Bone marrow (tissue), 2 donors: ENCODE data around the gene EME1.
"Not testable (repeated sequence)": the region's sequence is repeated elsewhere in the genome, so short reads cannot be mapped to it uniquely, and the experiment has no call there.

Experiments used
- DNase-seq, 2 donors: peaks; one replicate each; lab custom pipeline; 2025; lab: John Stamatoyannopoulos, UW

Gene EME1, protein sequence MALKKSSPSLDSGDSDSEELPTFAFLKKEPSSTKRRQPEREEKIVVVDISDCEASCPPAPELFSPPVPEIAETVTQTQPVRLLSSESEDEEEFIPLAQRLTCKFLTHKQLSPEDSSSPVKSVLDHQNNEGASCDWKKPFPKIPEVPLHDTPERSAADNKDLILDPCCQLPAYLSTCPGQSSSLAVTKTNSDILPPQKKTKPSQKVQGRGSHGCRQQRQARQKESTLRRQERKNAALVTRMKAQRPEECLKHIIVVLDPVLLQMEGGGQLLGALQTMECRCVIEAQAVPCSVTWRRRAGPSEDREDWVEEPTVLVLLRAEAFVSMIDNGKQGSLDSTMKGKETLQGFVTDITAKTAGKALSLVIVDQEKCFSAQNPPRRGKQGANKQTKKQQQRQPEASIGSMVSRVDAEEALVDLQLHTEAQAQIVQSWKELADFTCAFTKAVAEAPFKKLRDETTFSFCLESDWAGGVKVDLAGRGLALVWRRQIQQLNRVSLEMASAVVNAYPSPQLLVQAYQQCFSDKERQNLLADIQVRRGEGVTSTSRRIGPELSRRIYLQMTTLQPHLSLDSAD

DNA sequence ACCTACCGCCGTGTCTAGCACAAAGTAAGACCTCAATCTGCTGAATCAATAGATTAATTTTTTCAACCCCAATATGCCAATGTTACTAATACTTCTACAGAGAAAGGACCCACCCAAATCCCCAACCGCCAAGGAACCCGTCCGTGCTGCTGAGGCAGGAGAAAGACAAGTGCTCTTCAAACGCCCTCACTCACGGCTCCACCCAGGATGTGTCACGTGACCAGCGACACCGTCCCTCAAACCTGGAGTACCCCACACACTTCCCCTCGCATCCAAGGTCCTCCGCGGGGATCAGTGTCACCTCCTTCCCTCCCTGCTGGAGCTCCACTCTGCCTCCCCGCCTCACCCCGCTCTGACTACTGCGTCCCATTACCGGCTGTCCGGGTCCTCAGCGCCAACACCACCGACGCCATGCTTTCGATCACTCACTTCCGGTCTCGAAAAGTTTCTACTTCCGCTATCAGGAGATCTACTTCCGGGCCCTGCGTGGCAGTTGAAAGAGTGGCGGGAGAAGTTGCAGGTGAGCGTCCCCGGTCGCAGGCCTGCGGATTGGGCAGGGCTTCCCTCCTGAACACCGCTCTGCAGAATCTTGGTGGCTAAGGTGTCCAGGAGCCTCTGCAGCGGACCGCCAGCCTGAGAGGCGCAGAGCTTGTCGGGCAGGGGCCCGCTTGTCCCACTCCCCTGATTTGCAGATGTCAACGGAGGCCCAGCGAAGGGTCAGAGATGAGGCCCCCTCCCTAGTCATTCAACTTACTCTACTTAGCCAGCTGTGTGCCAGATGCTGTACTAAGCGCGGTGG is at the start of gene EME1, which contains the start of gene MRPL27:
EME1 (plus strand) TSS at position 472 of the 799 bp plus-strand sequence. CDS start 1,980 bp downstream, outside the sequence.
MRPL27 (minus strand) TSS at position 427 of the 799 bp plus-strand sequence; CDS start at position 413, 14 bp downstream.
- peak; percentile 92 for DNase-seq

DNA sequence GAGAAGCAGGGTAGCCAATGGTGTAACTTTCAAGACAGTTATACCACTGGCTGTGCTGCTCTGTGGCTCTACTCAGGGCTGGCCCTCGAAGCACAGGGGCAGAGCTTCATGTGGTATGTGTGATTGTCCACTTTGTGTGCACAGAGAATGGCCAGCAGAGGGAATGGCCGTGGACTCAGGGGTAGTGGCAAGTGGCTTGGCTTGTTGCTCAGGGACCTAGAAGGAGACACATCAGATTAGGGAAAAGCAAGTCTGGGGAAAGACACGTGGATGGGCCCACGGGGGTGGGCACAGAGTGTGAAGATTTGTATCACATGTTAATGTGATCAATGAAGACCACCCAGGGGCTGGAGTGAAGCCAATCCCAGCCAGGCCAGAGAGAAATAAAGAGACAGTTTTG is 47.1 kb upstream of the EME1 start:
- DNase-seq = no peak

DNA sequence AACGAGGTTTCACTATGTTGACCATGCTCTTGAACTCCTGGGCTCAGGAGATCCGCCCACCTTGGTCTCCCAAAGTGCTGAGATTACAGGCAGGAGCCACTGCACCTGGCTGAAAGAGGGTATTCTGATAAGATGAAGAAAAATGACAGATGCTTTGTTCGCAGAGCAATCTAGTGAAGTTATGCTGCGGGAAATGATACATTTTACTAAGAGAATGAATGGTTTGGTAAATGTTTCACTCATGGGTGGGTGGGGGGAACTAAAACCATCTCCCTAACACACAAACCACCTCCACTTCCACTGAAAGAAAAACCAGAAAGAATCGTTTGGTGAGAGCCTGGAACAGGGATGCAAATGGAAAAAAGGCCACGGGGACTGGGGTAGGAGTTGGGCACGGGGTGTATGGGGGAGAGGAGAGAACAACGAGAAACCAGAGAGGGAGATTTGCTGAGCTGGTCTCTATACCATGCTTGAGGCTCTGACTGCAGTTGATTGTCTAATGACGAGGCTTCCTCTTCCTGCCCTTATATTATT is 46.1 kb upstream of the EME1 start:
- DNase-seq = no peak

DNA sequence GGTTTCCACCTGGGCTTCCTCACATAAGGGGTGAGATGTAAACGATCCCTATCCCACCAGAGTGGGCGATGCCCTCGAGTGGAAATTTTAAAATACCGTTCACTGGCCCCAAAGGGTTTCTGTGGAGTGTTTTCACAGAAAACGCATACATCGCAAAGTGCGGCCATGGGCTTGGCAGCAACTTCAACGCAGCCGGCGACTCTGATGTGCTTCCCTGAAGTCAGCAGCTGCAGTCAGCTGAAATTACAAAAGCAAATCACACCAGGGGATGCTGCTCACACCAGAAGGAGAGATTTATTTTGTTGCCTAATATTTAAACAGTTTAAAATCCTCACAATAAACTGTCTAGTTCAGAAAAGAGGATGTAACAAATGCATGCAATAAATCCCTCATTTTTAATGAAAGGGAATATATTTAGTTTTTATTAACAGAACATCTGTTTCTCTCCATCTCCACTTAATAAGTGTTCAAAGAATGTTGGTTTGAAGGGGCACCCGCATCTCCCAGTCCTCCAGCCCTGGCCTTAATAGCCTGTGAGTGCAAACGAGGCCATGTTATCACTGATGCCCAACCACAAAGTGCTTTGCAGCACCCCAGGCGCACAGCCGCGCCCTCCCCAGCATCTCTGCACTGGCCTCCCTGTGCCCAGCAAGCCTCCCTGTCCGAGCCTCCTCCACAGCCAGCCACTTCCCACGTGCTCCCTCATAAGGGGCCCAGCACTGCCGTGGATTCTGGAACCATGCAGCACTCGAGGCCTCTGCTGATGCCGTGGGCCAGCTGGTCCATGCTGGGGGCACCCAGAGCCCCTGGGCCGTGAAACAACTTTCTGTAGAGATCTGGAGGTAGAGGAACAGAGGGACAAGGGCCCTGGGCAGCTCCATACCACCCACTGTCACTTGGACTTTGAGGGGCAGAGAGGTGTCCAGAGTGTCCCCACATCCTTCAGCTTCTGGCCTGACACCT is 44.4 kb upstream of the EME1 start:
- DNase-seq = no peak

DNA sequence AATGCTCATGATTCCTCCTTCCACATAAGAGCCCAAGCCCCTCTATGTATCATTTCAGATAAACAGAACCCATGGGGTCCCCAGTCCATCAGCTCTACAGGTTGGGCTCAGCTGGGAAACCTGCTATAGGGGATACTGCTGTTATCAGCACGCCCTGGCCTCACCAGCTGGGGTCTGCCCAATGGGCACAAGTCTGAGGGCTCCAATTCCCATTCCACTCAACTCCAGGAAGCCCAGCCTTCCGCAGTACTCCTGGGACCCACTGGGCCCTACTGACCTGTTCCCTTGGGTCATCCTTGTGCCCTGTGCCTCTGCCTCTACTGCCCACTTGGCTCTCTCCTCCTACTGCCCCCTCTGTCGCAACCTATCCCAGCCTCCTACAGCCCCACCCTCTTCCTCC is 43.3 kb upstream of the EME1 start:
- no peak for DNase-seq

DNA sequence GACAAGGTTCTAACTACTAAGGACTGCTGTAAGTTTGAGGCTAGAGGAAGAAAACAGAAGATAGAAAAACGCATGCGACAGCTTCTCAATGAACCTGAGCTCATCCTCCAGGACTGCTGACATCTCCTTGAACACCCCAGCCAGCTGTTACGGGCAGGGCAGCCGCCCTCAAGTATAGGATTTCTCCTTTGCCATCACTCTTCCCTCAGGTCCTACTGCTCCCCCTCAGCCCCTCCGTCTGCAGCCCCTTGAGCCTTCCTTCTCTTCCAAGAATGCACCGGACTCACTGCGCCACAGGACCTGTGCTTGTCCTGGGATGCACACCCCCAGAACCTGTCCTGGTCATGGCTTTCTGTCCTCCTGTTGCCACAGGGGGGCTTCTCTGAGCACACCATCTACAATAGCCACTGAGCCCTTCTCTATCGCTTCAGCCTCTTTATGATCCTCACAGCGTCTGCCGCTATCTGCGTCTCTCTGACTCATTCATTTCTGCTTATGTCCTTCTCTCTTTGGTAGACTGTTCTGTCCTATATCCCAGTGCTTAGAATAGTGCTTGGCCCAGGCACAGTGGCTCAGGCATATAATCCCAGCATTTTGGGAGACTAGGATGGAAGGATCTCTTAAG is 42.8 kb upstream of the EME1 start:
- DNase-seq = no peak

DNA sequence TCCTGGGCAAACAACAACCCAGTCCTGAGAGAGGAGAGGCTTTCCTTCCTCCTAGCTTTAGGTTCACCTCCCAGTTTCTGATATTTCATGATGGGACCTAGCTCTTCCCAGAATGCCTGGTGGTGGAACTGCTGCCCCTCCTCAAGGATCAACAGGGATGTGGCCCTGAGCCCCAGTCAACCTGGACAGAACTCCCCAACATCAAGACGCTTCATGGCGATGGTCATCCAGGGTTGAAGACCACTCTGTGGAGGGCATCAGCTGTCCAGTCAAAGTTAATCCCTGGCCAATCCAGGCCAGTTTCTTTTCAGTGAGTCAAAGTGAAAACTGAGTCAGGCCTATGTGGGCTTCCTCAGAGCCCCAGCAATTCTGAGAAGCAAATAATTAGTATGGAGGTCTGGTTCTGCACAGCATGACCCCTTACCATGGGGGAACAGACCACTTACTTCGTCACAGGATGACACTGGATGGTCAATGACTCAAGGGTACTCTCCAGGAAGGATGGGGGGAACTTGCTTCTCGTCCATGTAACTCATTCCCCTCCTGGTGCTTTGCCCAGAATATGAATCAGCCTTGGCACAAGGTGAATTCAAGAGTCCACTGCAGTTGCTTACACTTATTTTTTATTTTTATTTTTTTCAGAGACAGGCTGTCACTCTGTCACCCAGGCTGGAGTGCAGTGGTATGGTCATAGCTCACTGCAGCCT is 41.8 kb upstream of the EME1 start:
- no peak for DNase-seq

DNA sequence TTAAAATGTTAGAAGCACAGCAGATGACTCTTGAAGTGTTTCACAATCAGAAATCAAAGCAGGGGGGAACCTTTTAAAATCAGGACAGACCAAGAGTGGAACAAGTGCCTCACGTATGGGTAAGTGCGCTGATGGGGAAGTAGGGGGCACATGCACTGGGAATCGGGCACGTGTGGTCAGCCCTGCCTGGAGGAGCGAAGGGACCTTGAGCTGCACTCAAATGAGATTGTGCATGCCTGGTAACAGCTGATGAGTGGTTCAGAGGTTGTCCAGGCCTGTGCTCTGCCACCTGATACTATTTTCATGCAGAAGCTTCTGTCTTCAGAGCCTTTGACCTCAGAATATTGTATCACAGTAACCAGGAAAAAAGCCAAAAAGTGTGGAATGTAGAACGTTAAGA is 40.8 kb upstream of the EME1 start:
- DNase-seq = no peak

DNA sequence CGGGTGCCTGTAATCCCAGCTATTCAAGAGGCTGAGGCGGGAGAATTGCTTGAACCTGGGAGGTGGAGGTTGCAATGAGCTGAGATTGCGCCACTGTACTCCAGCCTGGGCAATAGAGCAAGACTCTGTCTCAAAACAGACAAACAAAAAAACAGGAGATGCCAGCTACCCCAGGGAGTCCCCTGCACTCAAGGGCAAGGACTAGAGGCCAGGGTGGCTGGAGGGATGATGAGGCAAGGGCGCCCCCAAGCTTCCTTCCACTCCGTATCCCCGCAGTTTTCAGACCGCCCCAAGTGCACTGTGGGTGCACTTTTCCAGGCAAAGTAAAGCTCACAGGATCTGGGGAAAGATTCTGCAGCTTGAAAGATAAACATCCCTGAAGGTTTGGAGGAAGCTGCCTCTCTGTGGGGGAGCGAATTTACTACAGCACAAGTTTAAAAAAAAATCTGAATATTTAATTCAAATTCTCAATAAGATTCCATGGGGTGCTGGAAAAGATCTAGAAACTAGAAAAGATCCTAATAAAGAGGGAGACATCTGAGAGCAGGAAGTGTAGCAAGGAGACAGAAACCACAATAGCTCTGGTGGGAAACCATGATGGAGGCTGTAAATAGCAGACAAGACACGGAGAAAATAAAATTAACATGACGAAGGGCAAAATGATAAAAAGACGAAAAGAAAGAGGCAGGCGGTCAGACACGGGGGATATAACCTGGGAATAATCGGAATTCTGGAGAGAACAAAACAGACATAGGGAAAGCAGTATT is 39.6 kb upstream of the EME1 start:
- DNase-seq = not testable (repeated sequence)

DNA sequence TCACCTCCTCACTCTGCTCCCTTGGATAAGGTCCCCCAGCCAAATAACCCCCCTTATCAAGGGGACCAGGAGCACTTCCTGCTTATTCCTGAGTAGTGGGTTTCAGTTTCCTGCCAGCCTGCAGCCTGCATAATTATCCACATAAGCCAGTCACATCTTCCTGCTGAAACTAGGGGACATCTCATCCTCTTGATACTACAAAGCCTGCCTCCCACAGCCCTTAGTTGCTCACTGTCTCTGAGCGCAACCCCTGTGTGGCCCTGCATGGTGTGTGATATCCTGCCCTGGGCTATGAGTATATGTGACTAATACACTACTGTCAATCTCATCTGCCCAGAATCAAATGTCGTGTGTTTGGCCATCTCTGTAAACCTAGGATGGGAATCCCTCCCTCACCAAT is 35.1 kb upstream of the EME1 start:
- no peak for DNase-seq

DNA sequence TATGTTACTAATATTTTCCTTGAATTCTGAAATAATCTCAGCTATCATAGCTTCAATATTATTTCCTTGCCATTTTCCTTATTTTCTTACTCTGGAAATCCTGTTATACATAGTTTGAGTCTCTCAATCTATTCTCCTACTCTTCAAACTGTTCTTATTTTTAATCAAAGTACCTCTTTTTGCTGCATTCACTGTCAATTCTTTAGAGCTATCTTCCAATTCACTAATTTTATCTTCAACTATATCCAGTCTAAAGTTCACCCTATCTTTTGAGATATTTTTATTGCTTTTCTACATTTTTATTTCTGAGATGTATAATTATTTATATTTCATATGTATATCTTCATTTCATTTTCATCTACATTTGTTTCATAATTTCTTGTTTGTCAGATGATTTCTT is 34.4 kb upstream of the EME1 start:
- no peak for DNase-seq

DNA sequence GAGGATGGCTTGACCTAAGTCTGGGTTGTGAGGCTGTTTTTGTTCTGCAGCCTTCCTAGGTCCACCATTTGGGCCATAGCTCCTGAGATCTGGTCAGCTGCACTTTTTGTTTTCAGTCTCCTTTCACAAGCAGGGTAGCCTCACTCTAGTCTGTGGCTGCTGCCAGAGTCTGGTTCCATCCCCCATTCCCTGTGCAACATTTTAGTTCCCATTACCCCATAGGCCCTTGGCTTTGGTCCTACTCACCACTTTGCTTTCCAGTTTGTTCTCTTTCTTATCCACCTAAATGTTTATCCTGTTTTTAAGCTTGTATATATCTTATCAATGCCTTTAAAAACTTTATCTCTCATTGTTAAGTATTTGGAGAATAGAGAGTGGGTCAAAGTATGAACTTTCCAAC is 33.6 kb upstream of the EME1 start:
- DNase-seq = no peak

DNA sequence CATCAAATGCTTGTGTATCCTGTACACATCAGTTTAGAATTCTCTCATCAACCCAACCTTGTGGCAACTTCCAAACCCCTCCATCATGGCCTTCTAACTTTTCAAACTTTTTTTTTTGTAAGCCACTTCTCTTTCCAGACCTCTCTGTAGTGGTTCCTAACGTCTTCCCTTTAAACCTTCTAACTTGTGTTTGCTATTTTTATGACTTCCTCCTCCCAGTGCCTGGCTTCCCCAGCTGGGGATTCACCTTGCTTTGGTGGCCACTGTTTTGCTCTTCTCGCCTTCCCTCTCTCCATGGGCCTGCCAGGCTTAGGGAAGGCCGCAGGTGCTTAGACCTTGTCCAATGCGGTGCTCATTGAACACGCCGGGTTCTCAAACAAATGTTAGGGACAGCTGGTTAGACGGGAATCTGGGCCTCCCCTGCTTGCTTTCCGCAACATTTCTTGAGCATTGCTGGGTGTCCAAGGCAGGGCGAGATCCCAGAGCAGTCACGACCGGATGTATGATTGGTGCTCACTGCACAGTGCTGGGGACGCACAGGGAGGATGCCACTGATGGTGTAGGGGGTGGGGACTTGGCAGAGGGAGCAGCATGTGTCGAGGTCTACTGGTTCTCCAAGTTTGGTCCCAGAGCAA is 28.2 kb upstream of the EME1 start:
- DNase-seq = no peak

DNA sequence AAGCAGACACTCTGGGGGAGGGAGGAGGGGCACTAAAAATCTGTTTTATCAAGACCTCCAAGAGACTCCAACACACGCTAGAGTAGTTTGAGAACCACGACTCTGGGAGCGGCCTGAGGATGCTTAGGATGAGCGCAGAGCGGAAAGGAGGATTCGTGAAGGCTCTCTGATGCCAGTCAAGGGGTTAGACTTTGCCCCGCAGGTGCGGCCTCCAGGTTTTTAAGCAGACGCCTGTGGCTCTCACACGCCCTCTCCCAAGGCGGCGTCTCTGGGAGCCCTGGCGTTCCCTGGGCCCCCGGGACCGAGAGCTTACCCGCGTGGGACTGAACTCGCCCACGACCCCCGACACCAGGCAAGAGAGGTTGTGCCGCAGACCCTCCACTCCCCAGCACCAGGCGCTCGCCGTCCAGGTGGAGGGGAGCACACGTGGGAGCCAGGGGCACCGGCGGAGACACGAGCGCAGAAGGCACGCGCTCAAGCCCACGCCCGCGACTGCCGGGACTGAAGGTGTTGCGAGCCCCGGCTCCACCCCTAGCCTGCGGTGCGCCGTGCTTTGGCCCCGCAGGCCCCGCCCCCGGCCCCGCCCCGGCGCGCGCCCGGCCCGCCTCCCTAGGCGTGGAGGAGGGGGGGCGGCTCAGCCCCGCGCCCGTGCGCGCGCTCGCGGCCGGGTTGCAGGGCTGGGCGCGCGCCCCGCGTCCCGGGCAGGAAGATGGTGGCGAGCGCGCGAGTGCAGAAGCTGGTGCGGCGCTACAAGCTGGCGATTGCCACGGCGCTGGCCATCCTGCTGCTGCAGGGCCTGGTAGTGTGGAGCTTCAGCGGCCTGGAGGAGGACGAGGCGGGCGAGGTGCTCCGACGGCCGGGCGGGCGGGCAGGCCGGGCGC is 27.4 kb upstream of the EME1 start, which contains the start of gene XYLT2:
XYLT2 (plus strand) TSS at position 695 of the 881 bp plus-strand sequence; CDS start at position 710, 15 bp downstream.
- peak; percentile 39 to 59 for DNase-seq

DNA sequence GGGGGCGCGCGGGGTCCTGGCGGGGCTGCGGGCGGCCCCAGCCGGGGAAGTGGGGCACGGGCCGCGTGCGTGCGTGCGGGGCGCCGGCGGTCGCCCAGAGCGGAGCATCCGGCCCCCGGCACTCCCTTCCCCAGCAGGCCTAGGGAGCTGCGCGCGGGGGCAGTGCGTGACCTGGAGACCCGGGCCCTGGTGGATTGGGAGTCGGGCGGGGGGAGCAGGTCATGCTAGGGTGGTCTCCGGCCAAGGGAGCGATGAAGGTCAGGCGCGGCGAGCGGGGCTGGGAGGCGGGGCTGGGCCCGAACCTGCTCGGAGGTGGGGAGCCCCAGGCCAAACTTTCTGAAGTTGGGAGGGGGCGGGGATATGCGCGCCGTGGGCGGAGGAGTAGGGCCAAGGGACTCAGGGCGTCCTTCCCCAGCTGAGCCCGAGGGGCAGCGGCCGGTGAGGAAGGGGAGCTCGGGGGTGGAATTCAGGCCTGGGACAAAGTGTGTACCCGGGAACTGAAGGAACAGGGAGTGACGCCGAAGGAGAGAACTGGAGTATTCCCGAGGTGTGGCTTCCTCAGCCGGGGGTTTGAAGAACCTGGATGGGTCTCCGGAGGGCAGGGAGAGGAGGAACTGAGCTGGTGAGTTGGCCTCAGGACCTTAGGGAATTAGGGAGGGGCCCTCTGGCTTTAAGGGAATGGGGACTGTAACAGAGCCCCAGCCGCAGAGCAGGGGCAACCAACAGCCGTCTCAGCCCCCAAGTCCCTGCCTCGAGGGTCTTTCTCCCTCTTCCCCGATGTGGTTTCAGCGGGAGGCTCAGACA is 26.5 kb upstream of the EME1 start:
- DNase-seq = no peak

DNA sequence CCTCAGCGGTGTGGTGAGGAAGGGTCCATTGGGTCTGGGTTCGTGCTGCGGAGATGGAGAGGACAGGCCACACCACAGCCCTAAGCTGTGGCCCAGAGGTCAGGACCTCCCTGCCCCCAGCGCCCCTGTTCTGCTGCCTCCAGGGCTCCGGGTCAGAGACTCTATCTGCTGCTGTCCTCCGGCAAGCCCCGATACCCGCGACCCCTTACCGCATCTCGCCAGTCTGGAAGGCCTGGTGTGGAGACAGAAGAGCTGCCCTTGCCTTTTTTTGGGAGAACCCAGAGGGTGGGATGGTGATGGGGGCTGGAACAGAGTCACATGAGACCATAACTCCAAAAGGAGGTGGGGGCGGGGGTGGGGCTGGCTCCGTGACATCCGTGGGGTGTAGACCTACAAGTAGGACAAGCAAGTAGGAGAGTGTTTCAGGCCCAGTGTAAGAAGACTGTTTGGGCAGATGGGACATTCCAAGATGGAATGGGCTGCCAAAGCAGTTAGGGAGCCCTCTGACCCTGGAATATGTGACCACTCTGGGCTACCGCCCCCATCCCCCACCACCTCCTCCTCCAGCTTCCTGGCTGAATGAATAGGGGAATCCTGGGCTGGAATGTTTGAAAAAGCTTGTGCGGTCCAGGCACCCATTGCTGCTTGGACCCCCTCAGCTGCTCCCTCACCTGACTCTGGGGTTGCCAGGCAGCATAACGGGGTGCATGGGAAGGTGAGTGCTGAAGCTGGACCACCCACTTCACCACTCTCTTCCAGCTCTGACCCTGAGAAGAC is 25.7 kb upstream of the EME1 start:
- DNase-seq = no peak
